HG02840 (cell line): ENCODE measurements around the gene FOXI2.

Source experiments
- ATAC-seq: cut with Tn5 transposase; IDR thresholded peaks from one replicate; pipeline ENCODE4 v1.9.1; 2021; ENCODE audit warnings: mild to moderate bottlenecking, moderate library complexity, moderate number of reproducible peaks; ENCODE audit not compliant: unreplicated experiment, low FRiP score

FOXI2 gene

GRCh38 chr10:127736915-127737562 is at the start of gene FOXI2:
Gene FOXI2, plus strand, starts transcription at chr10:127737185. Its CDS starts 89 bp downstream, at chr10:127737274.
- ATAC-seq: no peak

GRCh38 chr10:127687548-127687947 is 49.4 kb upstream of the FOXI2 start:
- no peak for ATAC-seq

GRCh38 chr10:127690176-127690835 is 46.7 kb upstream of the FOXI2 start:
- no peak for ATAC-seq

GRCh38 chr10:127694580-127695193 is 42.3 kb upstream of the FOXI2 start:
- no peak for ATAC-seq

GRCh38 chr10:127695431-127695830 is 41.6 kb upstream of the FOXI2 start:
- no peak for ATAC-seq

GRCh38 chr10:127698886-127699285 is 38.1 kb upstream of the FOXI2 start:
- ATAC-seq: no peak

DNA sequence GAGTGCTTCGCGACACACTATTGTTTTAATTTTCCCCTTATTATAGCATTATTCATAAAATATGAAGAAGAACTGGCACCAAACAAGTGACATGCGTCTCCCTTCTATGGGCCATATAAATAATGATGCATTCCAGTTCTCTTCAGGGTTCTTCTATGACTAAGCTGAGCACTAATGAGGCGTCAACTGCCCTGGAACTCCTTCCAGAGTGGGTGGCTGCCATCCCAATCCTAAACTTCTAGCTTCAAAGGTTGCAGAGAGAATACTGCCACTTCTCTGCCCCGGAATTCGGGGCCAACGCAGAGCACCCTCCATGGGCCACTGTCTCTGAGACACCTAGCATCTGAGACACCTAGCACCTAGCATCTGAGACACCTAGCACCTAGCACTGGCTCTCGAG is 37.7 kb upstream of the FOXI2 start:
- no peak for ATAC-seq

DNA sequence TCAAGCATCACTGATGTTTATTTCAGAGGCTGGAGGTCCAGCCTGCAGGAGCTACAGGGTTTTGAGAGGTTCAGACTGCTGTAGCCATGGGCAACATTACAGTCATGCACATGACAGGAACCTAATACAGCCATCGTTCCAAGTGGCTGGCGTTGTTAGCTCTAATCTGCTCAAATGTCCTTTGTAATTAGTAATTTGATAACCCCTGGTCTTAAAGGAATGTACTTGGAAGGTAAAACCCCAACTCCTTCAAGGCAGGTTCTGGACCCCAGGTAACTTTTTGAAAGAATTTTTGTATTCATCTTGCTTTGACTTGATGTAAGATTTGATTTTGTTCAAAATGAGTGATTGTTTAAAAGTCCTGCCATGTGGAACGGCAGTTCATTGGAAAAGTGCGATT is 34.7 kb upstream of the FOXI2 start:
- no peak for ATAC-seq

DNA sequence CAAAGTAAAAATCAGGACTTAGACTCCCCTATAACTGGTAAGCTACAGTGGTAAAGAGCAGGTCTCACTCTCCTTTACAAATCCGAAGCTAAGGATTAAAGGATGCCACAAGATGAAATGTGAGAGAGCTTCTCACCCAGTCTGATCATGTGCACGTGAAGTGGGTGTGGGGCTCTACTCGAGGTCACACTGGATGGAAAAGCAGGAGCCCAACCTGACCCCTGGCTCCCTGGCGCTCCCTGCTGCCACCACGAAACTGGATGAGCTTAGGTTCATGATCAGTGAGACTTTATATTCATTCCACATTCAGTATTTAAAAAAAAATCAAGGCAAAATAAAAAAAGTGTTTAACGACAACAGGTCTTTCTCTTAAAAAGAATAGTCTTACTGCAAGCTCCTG is 21.7 kb upstream of the FOXI2 start:
- no peak for ATAC-seq

DNA sequence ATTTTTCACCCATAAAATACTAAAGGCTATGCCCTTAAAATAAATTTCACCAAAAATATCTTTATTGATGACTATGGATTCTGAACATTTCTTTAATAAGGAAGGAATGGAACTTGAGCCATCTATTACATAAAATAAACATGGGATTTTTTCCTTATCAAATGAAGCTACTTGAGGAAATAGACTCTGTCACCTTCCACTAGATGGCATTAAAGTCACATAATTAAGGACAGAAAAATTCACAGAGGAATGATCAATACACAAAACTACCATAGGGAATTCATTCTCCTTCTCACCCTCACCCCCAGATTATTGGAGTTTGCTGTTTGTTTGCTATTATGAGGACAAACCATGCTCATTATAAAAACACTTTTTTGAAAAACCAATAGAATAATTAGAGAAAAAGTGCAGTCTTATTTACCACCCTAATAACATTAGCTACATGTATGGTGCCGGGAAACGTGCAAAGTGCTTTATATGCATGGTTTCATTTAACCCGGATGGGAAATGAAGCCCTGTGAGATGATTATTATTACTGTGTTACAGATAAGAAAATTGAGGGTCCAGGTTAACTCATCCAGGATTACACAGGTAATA is 21.1 kb upstream of the FOXI2 start:
- ATAC-seq: no peak

DNA sequence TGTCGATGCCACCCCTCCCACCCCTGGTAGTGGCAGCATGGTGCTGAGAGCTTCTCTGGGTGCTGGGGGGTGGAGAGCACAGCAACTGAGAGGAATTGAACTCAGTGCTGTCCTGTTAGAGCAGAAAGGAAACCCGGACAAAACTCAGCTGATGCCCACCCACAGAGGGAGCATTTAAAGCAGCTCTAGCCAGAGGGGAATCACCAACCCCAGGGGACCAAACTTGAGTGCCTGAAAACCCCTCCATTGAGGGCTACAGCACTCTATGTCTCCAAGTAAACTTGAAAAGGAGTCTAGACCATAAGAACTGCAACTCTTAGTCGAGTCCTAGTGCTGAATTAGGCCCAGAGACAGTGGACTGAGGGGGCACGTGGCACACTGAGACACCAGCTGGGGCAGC is 16.8 kb upstream of the FOXI2 start:
- no peak for ATAC-seq

DNA sequence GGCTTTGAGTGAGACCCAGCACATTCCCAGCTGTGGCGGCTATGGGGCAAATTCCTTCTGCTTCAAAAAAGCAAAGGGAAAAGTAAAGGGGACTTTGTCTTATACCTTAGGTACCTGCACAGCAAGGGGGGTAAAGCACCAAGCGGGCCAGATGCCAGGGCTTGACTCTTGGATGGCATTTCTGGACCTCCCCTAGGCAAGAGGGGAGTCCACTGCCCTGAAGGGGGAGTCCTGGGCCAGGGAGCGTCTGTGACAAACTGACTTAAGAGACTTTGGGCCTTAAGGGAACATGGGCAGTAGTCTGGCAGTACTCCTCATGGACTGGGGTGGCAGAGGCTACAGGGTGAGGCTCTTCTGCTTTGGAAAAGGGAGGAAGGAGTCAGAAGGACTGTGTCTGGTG is 16.1 kb upstream of the FOXI2 start:
- no peak for ATAC-seq

- no peak for ATAC-seq
These were observed 2.2 kb upstream of the FOXI2 start for GRCh38 chr10:127734753-127735152.

DNA sequence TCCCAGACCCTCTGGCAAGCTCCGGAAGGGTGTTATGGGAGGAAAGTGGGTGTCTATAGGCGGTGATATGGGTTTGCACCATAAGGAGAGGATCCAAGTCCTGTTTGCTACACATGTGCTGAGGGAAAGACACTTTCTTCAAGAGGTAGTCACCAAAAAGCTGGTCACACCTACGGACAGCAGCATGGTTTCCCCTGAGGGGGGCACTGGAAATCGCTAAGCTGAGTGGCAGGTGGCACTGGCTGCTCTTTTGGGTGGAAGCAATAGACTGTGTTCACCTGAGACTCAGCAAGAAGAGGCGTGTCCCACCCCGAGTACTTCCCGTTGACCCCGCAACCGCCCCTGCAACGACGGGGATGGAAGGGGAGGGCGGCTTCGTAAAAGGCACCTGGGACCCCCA is 1.8 kb upstream of the FOXI2 start:
- no peak for ATAC-seq

GRCh38 chr10:127735723-127736221 is 1.2 kb upstream of the FOXI2 start:
- ATAC-seq: no peak

DNA sequence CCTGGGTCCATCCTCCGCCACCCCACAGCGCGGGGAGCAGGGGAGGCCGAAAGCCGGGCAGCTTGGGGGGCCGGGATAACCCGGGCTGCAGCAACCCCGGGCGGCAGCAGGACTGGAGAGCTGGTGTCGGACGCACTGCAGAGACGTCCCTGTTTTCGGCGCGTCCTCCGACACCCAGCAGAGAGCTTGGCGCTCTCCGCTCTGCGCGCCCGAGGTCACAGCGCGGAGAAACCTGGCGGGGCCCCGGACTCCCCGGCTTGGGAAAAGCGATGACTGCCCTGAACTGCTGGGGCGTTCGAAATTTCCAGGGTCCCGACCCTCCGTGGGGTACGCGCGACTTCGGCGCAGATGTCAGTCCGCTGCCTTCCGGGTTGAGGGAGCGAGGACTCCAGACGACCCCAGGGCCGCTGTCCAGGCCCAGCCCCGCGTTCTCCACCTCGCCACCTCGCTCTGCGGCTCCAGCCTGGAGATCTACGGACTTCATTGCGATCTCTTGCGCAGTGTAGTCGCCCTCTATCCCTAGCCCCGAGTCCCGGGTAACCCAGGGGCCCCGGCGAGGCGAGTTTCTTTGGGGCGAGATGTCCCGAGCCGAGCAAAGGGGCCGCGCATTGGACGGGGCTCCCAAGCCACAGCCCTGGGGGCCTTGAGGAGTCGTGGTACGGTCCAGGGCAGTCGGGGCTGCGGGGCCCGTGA is 617 bp upstream of the FOXI2 start:
- ATAC-seq: no peak

DNA sequence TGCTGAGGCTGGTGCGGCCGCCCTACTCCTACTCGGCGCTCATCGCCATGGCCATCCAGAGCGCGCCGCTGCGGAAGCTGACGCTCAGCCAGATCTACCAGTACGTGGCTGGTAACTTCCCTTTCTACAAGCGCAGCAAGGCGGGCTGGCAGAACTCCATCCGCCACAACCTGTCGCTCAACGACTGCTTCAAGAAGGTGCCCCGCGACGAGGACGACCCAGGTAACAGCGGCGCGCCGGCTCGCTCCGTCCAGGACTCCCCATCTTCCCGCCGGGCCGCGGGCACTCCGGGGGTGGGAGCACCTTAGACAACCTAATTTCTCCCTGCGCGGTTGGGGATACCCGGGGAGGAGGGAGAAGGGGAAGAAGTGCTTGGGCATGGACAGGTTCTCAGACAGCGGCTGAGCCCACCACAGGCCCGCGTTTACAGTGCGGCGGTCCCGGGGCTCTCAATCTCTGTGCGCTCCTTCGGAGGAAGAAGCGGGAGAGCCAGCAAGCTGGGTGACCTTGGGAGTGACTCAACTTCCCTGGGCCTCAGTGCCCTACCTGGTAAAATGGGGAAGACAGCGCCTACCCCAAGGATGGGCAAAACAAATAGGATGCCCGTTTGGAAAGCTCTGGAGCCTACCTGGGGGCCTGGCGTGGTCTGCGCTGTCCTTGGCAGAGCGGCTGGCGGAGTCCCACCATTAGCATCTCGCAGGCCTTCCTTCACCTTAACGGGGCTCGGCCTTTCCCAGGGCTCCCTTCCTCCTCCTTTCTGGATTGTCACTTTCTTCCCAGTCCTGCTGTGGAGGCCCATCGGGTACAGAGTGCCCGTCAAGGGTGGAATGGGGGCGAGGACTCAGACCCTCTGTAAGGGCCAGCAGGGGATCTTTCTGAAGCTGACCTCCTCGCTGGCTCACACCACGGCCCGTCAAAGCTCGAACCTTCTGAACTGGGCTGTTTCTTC is 852 bp downstream of the FOXI2 start:
- no peak for ATAC-seq

- ATAC-seq: no peak
These were observed 1.8 kb downstream of the FOXI2 start for GRCh38 chr10:127738512-127739424.

GRCh38 chr10:127739908-127740307 is 2.9 kb downstream of the FOXI2 start:
- no peak for ATAC-seq
